Glutamatergic neuron (in vitro differentiated cells): Measurements from ENCODE around the gene TENT4B. TPM values are rescaled to one million over a fixed set of nuclear protein-coding genes. Genes with fewer than 3 reads are reported as not detected.

Source experiments
- DNase-seq: peaks from one replicate; pipeline ENCODE4 v3.0.0; 2022
- H3K27ac Mint-ChIP-seq: one replicate; pipeline ENCODE4 v1.8.0; 2020; ENCODE audit warnings: mild to moderate bottlenecking, mixed read lengths, inconsistent platforms; ENCODE audit not compliant: unreplicated experiment
- H3K27me3 Mint-ChIP-seq: one replicate; pipeline ENCODE4 v1.8.0; 2020; ENCODE audit warnings: mild to moderate bottlenecking, moderate library complexity, mixed read lengths, inconsistent platforms; ENCODE audit not compliant: unreplicated experiment
- H3K36me3 Mint-ChIP-seq: one replicate; pipeline ENCODE4 v1.8.0; 2020; ENCODE audit warnings: mild to moderate bottlenecking, mixed read lengths, inconsistent platforms; ENCODE audit not compliant: unreplicated experiment
- H3K4me1 Mint-ChIP-seq: one replicate; pipeline ENCODE4 v1.8.0; 2020; ENCODE audit warnings: mild to moderate bottlenecking, low read depth, mixed read lengths, inconsistent platforms; ENCODE audit not compliant: unreplicated experiment
- H3K4me3 Mint-ChIP-seq: one replicate; pipeline ENCODE4 v1.8.0; 2020; ENCODE audit warnings: mild to moderate bottlenecking, mixed read lengths, inconsistent platforms; ENCODE audit not compliant: unreplicated experiment
- H3K9me3 Mint-ChIP-seq: one replicate; pipeline ENCODE4 v1.8.0; 2020; ENCODE audit warnings: mild to moderate bottlenecking, moderate library complexity, mixed read lengths, inconsistent platforms; ENCODE audit not compliant: unreplicated experiment
- total RNA-seq: library from RNA; stranded (reverse); fragmentation: NEBNext Ultra II Directional; extraction: Animal tissue kit (Norgen Biotek cat#: 25700); gene quantifications from one replicate; pipeline ENCODE4 v1.2.1, GENCODE V29; 2021; ENCODE audit not compliant: unreplicated experiment
- TF ChIP-seq, protein P1 (sequence below): fragments of 200-600 bp; sonication (generic); IDR thresholded peaks from one replicate; pipeline ENCODE4 v1.5.0; 2021; ENCODE audit not compliant: partially characterized antibody, unreplicated experiment

TENT4B gene
- total RNA-seq, 1 donor from 2014 or later = 9.5 TPM

GRCh38 chr16:50279504-50279865, 126.4 kb downstream of the TENT4B start:
- TF ChIP-seq, protein P1, sequence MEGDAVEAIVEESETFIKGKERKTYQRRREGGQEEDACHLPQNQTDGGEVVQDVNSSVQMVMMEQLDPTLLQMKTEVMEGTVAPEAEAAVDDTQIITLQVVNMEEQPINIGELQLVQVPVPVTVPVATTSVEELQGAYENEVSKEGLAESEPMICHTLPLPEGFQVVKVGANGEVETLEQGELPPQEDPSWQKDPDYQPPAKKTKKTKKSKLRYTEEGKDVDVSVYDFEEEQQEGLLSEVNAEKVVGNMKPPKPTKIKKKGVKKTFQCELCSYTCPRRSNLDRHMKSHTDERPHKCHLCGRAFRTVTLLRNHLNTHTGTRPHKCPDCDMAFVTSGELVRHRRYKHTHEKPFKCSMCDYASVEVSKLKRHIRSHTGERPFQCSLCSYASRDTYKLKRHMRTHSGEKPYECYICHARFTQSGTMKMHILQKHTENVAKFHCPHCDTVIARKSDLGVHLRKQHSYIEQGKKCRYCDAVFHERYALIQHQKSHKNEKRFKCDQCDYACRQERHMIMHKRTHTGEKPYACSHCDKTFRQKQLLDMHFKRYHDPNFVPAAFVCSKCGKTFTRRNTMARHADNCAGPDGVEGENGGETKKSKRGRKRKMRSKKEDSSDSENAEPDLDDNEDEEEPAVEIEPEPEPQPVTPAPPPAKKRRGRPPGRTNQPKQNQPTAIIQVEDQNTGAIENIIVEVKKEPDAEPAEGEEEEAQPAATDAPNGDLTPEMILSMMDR = no peak
- Mint-ChIP-seq H3K4me3 (no peak overlapping the region), H3K27ac (no peak overlapping the region), H3K9me3 (peaks cover 8% of the 10 kb centered on the region), H3K36me3 (peaks cover 5% of the 10 kb centered on the region), H3K27me3 (peaks cover 3% of the 10 kb centered on the region), H3K4me1 (peaks cover 13% of the 10 kb centered on the region)
- DNase-seq = no peak

DNA sequence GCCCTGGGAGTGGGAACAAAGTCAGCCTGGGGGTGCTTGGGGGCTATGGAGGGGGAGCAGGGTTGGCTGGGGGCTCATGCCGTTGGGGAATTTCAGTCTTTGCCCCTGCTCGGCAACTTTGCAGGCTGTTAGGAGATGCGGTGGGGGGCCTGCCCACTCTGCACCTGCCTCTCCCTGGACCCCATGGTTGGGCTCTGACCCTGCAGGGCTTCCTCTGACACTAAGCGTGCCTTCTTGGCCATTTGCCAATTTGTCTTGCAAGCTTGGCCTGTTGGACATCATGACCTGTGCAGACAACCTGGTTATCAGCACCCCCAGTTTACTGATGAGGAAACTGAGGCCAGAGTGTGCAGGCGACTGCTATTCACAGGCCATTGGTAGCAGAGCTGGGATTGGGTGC, 127.8 kb downstream of the TENT4B start:
- TF ChIP-seq, protein P1 = no peak
- peaks cover 6% of the 10 kb centered on the region for H3K27me3 Mint-ChIP-seq
- H3K4me1 Mint-ChIP-seq = peaks cover 20% of the 10 kb centered on the region
- DNase-seq = no peak
- no peak overlapping the region for H3K4me3 Mint-ChIP-seq
- H3K9me3 Mint-ChIP-seq = peaks cover 8% of the 10 kb centered on the region
- no peak overlapping the region for H3K27ac Mint-ChIP-seq
- H3K36me3 Mint-ChIP-seq = peaks cover 5% of the 10 kb centered on the region

Other genes with a start within 250 kb of the TENT4B start
- gene CNEP1R1, start 128.1 kb upstream of the TENT4B start, total RNA-seq = 15.0 TPM
- 27.9 TPM for gene HEATR3, start 87.3 kb upstream of the TENT4B start, total RNA-seq
- 16.7 TPM for gene ADCY7, start 113.2 kb downstream of the TENT4B start, total RNA-seq
- gene BRD7, start 215.7 kb downstream of the TENT4B start, total RNA-seq = 80.8 TPM